Ovary (tissue), 1 donor: ENCODE results near the gene IL17A.

ENCODE experiments used
- EP300 ChIP-seq: sonication (generic); formaldehyde crosslinking; IDR thresholded peaks from one replicate; pipeline ENCODE4 v1.6.1; 2017; ENCODE audit warnings: antibody characterized with exemption
- POLR2A ChIP-seq: fragments of 450-650 bp; IDR thresholded peaks from one replicate; pipeline ENCODE4 v1.6.1; 2017; ENCODE audit warnings: antibody characterized with exemption, mild to moderate bottlenecking, moderate library complexity

- no peak for TF ChIP-seq POLR2A
- TF ChIP-seq EP300, result no peak
These were observed 305 bp downstream of the IL17A start for GRCh38 chr6:52186480-52186879.
